COLO668 (cell line): Measurements from ENCODE around the gene SPOCK1.
A peak's percentile ranks its signal among the peaks of the same experiment; 100 is the strongest.

Source experiments
- DNase-seq: peaks from one replicate; lab custom pipeline; 2025; ENCODE audit not compliant: unreplicated experiment; lab: John Stamatoyannopoulos, UW

SPOCK1 gene

GRCh38 chr5:137304226-137304874 is 194.8 kb downstream of the SPOCK1 start:
- peak; percentile 2 for DNase-seq

DNA sequence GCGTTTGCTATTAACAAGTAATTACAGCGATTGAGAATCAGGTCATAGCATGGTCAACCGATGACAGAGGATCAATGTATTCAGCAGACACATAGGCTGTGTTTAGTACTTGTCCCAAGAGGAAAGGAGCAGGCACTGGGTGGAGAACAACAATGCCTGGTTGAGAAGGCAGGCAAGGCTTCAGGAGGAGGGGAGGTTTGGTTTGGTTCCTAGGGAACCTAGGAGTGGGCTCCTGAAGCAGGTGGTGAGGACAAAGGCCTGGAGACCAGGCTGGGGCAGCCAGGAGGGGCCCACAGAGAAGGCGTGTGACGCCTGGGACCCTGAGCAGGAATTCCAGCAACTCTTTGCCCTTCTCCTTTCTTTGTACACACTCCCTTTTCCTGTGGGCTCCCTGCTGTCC is 195.6 kb downstream of the SPOCK1 start:
- DNase-seq, result no peak

DNA sequence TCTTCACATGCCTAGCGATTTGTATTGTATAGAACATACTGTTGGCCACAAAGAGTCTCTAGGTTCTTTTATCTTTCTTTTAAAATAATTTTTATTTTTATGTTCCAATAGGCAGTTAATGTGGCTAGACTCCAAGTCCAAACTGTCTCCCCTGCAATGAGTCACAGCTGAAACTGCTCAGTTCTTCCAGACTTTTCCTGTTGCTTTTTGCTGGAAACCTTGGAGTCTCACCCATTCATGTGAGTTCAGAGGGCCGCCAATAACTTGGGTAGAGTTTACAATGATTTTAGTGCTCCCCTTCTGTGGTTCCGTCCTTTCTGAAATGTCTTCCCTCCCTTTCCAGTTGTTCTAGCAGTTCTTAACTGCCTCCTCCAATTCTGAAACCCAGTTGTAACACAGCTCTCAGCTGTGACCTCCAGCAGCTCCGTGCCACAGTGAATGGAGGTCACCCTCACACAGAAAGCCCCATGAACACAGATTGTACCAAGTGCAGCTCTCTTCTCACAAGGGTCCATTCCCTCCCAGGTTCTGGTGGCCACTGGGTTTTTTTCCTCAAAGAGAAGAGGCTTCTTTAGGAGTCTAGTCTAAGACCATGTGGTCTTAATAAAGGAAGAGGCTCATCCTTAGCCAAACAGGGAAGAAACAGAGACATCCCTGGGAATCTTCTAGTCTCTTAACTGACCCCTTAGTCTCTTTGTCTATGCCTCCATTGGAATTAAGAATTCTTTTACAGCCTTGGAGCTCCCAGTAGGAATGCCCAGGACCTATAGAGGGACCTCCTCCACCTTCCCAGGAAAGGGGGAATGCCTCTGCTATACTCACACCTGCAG is 198.5 kb downstream of the SPOCK1 start:
- no peak for DNase-seq

- peak; percentile 31 for DNase-seq
Measured at GRCh38 chr5:137296213-137296781, 202.8 kb downstream of the SPOCK1 start.

DNA sequence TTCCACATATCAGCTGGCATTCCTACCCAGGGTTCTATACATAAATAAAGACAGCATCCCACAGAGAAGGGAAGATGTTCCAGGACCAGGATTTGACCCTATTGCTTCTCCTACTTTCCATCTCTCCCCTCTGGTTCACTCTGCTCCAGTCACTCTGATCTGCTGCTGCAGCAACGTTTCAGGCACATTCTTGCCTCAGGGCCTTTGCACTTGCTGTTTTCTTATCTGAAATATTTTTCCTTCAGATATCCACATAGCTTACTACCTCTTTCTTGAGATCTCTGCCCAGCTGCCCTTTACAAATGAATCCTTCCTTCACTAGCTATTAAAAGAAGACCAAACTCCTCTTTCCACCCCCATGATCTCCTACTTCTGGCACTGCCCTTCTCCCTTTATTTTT is 204.5 kb downstream of the SPOCK1 start:
- DNase-seq, result no peak

DNA sequence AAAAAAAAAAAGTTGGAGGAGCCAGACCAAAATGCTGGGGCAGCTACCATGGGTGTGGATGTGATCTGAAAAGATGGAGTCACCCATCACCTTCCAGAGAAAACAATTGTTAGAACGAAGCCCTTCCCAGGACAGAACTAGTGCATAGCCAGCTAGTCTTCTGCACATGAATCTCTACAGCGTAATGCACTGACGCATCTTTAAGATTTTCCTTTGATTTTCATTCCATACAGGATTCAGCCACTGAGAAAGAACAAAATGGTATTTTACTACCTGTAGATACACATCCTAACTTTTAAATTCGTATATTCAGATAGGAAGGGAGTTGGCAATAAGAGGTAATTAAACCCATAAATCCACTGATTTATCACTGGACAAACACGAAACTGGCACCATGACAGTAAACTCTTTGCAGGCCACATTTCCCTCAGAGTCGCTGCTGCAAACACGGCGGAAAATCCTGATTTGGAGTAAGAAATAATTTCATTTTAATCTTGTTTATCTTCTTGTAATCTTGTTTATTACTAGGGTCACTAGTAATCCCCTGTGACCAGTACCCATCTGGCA is 206.6 kb downstream of the SPOCK1 start:
- no peak for DNase-seq

DNA sequence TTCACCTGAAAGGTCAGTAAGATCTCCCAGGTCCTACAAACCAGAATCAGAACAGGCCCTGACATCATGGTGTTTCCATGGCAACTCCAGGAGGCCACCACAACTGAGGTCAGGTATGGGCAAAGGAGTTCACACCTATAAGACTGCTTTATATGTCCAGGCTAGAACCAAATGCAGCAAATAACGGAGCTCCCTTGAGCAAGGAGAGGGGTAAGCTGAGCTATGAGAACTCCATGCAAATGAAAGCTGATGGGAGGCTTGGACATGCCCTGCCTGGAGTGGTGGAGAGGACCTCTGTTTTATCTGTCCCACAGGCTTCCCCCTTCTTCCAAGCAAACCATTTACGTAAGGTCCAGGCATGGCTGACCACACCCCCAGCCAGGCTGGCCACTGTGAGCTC is 207.7 kb downstream of the SPOCK1 start:
- no peak for DNase-seq

DNA sequence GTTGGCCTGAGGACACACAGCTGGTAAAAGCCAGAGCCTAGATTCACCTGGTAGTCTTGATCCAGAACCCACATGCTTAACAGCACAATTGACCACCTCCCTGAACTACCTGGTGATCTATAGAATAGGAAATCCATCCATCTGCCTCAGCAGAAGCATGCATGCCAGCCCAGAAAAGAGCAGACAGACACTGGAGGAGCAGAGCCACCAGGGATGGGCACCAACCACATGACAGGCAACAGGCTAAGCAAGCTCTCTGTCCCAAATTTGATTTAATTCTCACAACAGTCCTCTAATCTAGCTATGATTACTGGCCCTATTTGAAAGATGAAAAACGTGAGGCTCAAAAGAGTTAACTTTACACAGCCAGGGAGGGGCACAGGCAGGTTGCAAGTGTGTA is 208.1 kb downstream of the SPOCK1 start:
- DNase-seq, result no peak

GRCh38 chr5:137290373-137290772 is 208.8 kb downstream of the SPOCK1 start:
- DNase-seq, result no peak

DNA sequence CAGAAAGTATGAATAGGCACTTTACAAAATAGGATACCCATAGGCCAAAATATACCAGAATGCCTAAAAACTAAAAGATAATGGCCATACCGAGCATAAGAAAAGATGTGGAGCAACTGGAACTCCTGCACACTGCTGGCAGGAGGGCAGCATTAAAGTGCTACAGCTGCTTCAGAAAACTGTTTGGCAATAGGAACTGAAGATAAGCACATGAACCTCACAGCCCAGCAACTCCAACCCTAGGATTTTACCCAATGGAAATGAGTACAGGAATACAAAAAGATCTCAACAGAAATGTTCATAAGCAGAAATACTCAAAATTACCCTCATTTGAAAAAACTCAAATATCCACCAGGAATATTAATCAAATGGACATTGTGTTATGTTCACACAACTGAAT is 209.3 kb downstream of the SPOCK1 start:
- DNase-seq, result no peak

GRCh38 chr5:137287569-137287968 is 211.6 kb downstream of the SPOCK1 start:
- no peak for DNase-seq

DNA sequence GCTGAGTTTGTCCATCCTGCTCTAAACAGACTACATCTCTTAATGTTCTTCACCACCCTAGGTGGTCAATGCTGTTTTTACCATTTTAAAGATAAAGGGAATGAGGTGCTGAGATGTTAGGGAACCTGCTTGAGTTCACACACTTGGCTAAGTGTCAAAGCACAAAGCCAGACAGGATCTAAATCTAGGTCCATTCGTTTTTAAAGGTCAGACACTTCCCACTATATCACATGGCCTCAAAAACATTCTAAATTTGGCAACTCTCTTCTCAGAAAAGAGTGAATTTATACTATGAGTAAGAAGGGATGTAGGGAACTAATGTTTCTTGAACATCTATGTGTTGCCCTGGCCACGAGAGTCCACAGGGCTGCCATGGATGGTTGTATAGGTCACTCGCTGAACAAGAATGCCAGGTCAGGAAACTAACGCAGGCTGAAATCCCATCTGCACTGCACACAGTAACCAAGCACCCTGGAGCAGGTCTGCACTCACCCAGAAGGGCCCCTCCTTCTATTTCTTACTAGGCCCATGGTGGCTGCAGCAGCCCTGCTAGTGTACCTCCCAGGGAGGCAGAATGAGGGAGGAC is 213.0 kb downstream of the SPOCK1 start:
- no peak for DNase-seq

GRCh38 chr5:137283801-137284200 is 215.3 kb downstream of the SPOCK1 start:
- DNase-seq, result no peak

GRCh38 chr5:137282216-137282615 is 216.9 kb downstream of the SPOCK1 start:
- DNase-seq, result peak; percentile 2

GRCh38 chr5:137281201-137281600 is 217.9 kb downstream of the SPOCK1 start:
- DNase-seq, result no peak

GRCh38 chr5:137280656-137281055 is 218.5 kb downstream of the SPOCK1 start:
- DNase-seq, result no peak

DNA sequence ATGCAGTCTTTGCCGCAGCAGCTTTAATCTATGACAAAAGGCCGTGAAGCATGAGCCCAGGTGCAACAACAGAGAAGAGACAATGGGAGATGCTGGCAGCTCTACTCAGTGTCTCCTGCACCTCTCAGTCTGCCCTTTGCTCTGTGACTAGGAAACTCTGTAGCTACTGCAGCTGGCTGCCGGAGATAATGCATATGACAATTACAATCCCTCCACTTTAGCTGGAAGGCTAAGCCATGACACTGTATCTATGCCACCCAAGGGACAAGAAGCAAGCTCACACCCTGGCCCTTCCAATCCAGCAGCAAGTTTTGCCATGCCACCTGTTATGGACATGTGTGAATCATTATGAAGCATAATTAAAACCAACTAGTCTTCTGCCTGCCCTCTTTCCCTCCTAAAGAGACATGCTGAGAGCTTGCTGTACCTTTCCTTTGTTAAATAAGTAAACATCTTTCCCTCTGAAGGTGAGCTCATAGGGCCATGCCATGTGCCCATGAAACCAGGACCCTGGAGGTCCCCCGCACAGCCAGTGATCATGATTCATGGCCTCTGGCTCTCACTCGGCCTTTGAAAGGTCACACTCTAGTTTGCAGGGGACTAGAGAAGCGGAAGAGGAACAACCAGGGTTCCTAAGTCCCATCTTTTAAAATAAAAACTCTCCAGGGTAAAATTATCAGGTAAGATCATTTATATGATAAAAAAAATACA is 219.4 kb downstream of the SPOCK1 start:
- DNase-seq, result peak; percentile 17

GRCh38 chr5:137278476-137278875 is 220.7 kb downstream of the SPOCK1 start:
- DNase-seq, result no peak

GRCh38 chr5:137275083-137275482 is 224.0 kb downstream of the SPOCK1 start:
- DNase-seq, result no peak

- no peak for DNase-seq
Measured at GRCh38 chr5:137273511-137273910, 225.6 kb downstream of the SPOCK1 start.

DNA sequence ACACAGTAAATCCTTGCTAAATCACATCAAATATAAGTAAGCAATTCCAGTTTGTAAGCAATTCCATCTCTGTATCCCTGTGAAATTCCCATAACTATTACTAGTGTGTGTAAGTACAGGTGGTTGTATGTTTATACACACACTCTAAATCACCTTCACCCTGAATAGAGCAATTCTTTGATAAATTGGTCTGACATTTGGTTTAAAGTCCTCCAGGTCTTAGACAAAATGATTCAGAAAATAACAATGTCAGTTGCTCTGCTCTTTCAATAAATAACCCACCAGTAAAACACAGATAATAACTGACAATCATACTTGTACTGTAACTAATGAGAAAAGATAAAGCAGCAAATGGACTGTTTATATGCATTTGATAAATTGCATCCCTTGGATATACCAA is 226.3 kb downstream of the SPOCK1 start:
- DNase-seq, result no peak
